ENCODE measurements around the gene LIMS2. TPM values are rescaled to one million over a fixed set of nuclear protein-coding genes. Genes with fewer than 3 reads are reported as not detected.

The LIMS2 gene
- total RNA-seq, 1 experiment from 2014 or later: 9.0 TPM

DNA sequence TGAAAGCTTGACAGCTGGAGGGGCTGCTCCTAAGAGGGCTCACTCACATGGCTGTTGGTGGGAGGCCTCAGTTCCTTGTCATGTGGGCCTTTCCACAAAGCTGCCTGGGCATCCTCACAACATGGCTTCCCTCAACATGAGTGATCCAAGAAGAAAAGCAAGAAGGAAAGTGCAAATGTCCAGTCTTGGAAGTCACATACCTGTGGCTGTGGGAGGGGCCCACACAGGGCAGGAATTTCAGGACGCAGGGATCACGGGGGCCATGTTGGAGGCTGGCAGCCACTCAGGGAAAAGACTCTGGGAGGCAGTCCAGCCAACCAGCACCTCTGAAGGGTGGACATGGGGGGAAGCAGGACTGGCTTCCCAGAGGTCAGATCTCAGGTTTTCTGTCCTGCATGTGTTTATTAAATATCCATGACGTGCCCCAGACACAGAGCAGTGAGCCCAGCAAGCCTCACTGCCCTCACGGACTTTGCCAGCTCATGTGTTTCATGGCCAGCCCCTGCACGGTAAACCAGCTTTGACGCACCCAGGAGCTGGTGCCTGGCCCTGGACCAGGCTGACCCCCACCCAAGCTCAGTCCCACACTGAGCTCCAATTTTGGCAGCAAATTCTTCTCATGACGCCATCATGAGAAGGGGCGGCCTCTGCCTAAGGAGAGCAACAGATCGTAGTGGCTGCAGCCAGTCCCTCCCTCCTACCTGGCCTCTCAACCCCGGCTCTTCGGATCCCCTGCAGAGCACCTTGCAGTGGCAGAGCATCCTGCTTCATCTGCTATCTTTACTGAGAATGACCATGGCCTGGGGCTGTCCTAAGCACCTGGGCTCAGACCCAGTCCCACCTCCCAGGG, 64.0 kb downstream of the LIMS2 start:
- Histone ChIP-seq H3K36me3 (no peaks in the 10 kb centered on the region), H3K4me3 (no peak overlapping the region), H3K27ac (no peak overlapping the region), H3K27me3 (replicated peaks) (no peaks in the 10 kb centered on the region), H3K9me3 (replicated peaks) (peaks cover 15% of the 10 kb centered on the region), H3K4me1 (replicated peaks) (peaks cover 22% of the 10 kb centered on the region)
- peak in 1 of 2 experiments; percentile 33 for DNase-seq (ENCODE audit: low read depth in 1 of 2, low spot score in 2 of 2)

- Histone ChIP-seq H3K27ac (no peak overlapping the region), H3K27me3 (replicated peaks) (no peaks in the 10 kb centered on the region), H3K4me1 (replicated peaks) (peaks cover 15% of the 10 kb centered on the region), H3K4me3 (no peak overlapping the region), H3K36me3 (no peaks in the 10 kb centered on the region), H3K9me3 (replicated peaks) (peaks cover 15% of the 10 kb centered on the region)
- DNase-seq (ENCODE audit: low read depth in 1 of 2, low spot score in 2 of 2): peak in 1 of 2 experiments; percentile 25
Observed at GRCh38 chr2:127610561-127610960, 64.8 kb downstream of the LIMS2 start.

- peak in 1 of 2 experiments; percentile 25 for DNase-seq (ENCODE audit: low read depth in 1 of 2, low spot score in 2 of 2)
- H3K27ac ChIP-seq: no peak overlapping the region
- no peaks in the 10 kb centered on the region for H3K36me3 ChIP-seq
- H3K27me3 ChIP-seq (replicated peaks): no peaks in the 10 kb centered on the region
- H3K4me3 ChIP-seq: no peak overlapping the region
- H3K4me1 ChIP-seq (replicated peaks): peaks cover 7% of the 10 kb centered on the region
- peaks cover 15% of the 10 kb centered on the region for H3K9me3 ChIP-seq (replicated peaks)
Observed at GRCh38 chr2:127609818-127610217, 65.5 kb downstream of the LIMS2 start.

DNA sequence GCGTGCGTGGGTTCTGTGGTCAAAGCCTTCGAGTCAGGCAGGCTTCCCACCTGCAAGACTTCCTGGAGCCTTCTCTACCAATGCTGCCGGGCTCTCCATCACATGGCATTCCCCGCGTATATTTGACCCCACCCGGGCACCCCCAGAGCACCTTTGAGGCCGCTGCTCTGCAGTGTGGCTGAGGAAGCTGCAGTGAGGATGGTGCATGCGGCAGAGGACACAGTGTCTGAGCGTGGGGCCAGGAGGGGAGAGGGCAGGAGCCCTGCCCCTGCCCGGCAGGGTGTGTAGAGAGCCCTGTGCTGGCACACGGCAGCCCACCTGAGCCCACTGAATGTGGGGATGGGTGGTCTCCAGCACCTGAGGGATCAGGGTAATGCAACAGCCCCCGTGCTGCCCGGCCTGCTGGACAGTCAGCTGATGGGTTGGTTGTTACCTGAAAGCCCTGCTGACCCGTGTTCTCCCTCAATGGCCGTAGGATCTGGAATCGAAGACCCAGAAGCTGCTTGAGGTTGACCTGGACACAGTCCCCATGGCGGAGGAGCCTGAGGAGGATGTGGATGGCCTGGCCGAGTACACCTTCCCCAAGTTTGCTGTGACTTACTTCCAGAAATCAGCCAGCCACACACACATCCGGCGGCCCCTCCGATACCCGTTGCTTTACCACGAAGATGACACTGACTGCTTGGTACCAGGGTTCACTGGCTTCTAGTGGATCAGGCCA, 66.1 kb downstream of the LIMS2 start:
- H3K27ac ChIP-seq: no peak overlapping the region

GRCh38 chr2:127608061-127609030, 67.0 kb downstream of the LIMS2 start:
- no peak overlapping the region for H3K27ac ChIP-seq
- no peaks in the 10 kb centered on the region for H3K36me3 ChIP-seq
- peaks cover 11% of the 10 kb centered on the region; the same call in 1 of the 2 replicates for H3K9me3 ChIP-seq (replicated peaks)
- DNase-seq (ENCODE audit: low read depth in 1 of 2, low spot score in 2 of 2): peak in 1 of 2 experiments; percentile 41
- H3K4me1 ChIP-seq (replicated peaks): no peaks in the 10 kb centered on the region
- no peak overlapping the region for H3K4me3 ChIP-seq
- H3K27me3 ChIP-seq (replicated peaks): no peaks in the 10 kb centered on the region

More for the DNA sequence above, 66.1 kb downstream of the LIMS2 start:
- Histone ChIP-seq H3K27me3 (replicated peaks) (no peaks in the 10 kb centered on the region), H3K4me3 (no peak overlapping the region), H3K9me3 (replicated peaks) (peaks cover 15% of the 10 kb centered on the region), H3K36me3 (no peaks in the 10 kb centered on the region), H3K4me1 (replicated peaks) (peaks cover 1% of the 10 kb centered on the region)
- DNase-seq (ENCODE audit: low read depth in 1 of 2, low spot score in 2 of 2): peak in 1 of 2 experiments; percentile 28

- H3K27me3 ChIP-seq (replicated peaks): no peaks in the 10 kb centered on the region
- H3K4me1 ChIP-seq (replicated peaks): no peaks in the 10 kb centered on the region
- no peak overlapping the region for H3K27ac ChIP-seq
- no peaks in the 10 kb centered on the region for H3K36me3 ChIP-seq
- peaks cover 9% of the 10 kb centered on the region; the same call in 1 of the 2 replicates for H3K9me3 ChIP-seq (replicated peaks)
- no peak overlapping the region for H3K4me3 ChIP-seq
- peak in 1 of 2 experiments; percentile 21 for DNase-seq (ENCODE audit: low read depth in 1 of 2, low spot score in 2 of 2)
Observed at GRCh38 chr2:127607399-127607908, 67.9 kb downstream of the LIMS2 start.

DNA sequence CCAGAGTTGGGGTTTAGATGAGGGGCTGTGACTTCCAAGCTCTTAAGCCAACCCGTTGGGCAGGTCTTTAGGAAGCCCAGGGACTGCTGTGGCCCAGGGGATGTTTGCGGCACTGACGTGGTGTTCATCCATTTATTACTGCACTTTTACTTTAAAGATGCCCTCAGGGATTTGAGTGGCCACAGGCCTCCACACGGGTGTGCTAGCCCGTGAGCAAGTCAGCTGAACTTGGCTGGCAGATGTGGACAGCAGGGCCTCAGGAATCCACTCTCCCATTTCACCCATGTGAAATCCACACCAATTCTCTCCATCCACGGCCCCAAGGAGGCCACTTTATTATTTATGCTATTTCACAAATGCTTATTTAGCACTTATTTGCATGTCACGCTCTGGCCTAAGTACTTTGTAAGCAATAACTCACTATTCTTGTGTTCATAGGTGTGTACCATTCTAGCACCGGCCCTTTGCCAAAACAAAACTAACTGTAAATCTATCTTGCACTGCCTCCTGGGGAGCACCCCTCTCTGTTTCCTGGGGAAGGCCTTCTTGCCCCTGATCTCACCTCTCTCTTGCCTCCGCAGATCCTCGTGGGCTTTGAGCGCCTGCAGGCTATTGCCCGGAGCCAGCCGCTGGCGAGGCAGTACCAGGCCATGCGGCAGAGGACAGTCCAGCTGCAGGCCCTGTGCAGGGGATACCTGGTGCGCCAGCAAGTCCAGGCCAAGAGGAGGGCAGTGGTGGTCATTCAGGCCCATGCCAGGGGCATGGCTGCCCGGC, 68.5 kb downstream of the LIMS2 start:
- Histone ChIP-seq H3K9me3 (replicated peaks) (peaks cover 9% of the 10 kb centered on the region; the same call in 1 of the 2 replicates), H3K4me3 (no peak overlapping the region), H3K36me3 (no peaks in the 10 kb centered on the region), H3K27ac (no peak overlapping the region), H3K4me1 (replicated peaks) (no peaks in the 10 kb centered on the region), H3K27me3 (replicated peaks) (no peaks in the 10 kb centered on the region)
- DNase-seq (ENCODE audit: low read depth in 1 of 2, low spot score in 2 of 2): peak in 1 of 2 experiments; percentile 37

GRCh38 chr2:127605691-127606263, 69.6 kb downstream of the LIMS2 start:
- Histone ChIP-seq H3K27ac (no peak overlapping the region), H3K4me3 (no peak overlapping the region), H3K4me1 (replicated peaks) (no peaks in the 10 kb centered on the region), H3K36me3 (no peaks in the 10 kb centered on the region), H3K27me3 (replicated peaks) (no peaks in the 10 kb centered on the region), H3K9me3 (replicated peaks) (peaks cover 7% of the 10 kb centered on the region; the same call in 1 of the 2 replicates)
- peak in 1 of 2 experiments; percentile 18 for DNase-seq (ENCODE audit: low read depth in 1 of 2, low spot score in 2 of 2)

- peaks cover 5% of the 10 kb centered on the region; the same call in 1 of the 2 replicates for H3K9me3 ChIP-seq (replicated peaks)
- no peaks in the 10 kb centered on the region for H3K4me1 ChIP-seq (replicated peaks)
- H3K4me3 ChIP-seq: no peak overlapping the region
- H3K27ac ChIP-seq: no peak overlapping the region
- no peaks in the 10 kb centered on the region for H3K27me3 ChIP-seq (replicated peaks)
- no peaks in the 10 kb centered on the region for H3K36me3 ChIP-seq
- peak in 1 of 2 experiments; percentile 19 for DNase-seq (ENCODE audit: low read depth in 1 of 2, low spot score in 2 of 2)
Observed at GRCh38 chr2:127604986-127605385, 70.3 kb downstream of the LIMS2 start.

GRCh38 chr2:127599211-127599610, 76.1 kb downstream of the LIMS2 start:
- Histone ChIP-seq H3K9me3 (replicated peaks) (peaks cover 5% of the 10 kb centered on the region; the same call in 1 of the 2 replicates), H3K27ac (peak overlapping the region; percentile 41), H3K4me3 (no peak overlapping the region), H3K27me3 (replicated peaks) (no peaks in the 10 kb centered on the region), H3K4me1 (replicated peaks) (peaks cover 19% of the 10 kb centered on the region), H3K36me3 (no peaks in the 10 kb centered on the region)
- DNase-seq (ENCODE audit: low read depth in 1 of 2, low spot score in 2 of 2): no peak

- Histone ChIP-seq H3K27me3 (replicated peaks) (no peaks in the 10 kb centered on the region), H3K36me3 (no peaks in the 10 kb centered on the region), H3K4me3 (no peak overlapping the region), H3K4me1 (replicated peaks) (peaks cover 19% of the 10 kb centered on the region), H3K9me3 (replicated peaks) (peaks cover 5% of the 10 kb centered on the region; the same call in 1 of the 2 replicates), H3K27ac (peak overlapping the region; percentile 41)
- peak in 1 of 2 experiments; percentile 9 for DNase-seq (ENCODE audit: low read depth in 1 of 2, low spot score in 2 of 2)
Observed at GRCh38 chr2:127598711-127599110, 76.6 kb downstream of the LIMS2 start.

GRCh38 chr2:127597984-127598380, 77.3 kb downstream of the LIMS2 start:
- no peaks in the 10 kb centered on the region for H3K9me3 ChIP-seq (replicated peaks)
- no peaks in the 10 kb centered on the region for H3K27me3 ChIP-seq (replicated peaks)
- H3K4me3 ChIP-seq: no peak overlapping the region
- peaks cover 19% of the 10 kb centered on the region for H3K4me1 ChIP-seq (replicated peaks)
- H3K36me3 ChIP-seq: no peaks in the 10 kb centered on the region
- H3K27ac ChIP-seq: peak overlapping the region; percentile 41
- peak; percentile 47 to 50 for DNase-seq (ENCODE audit: low read depth in 1 of 2, low spot score in 2 of 2)
